Measurements from ENCODE around the gene NR4A1. TPM values are rescaled to one million over a fixed set of nuclear protein-coding genes. Genes with fewer than 3 reads are reported as not detected.

Gene NR4A1
- total RNA-seq, 1 donor from 2014 or later: 0.79 TPM

- FAIRE-seq: no peak
- H3K4me3 ChIP-seq (ENCODE audit: low read depth, low read length): no peak overlapping the region
- H3K36me3 ChIP-seq (ENCODE audit: control insufficient read depth, insufficient read depth, low read length): no peaks in the 10 kb centered on the region
- DNase-seq (ENCODE audit: low read depth): no peak
- H3K27me3 ChIP-seq (ENCODE audit: control insufficient read depth, insufficient read depth, low read length): no peaks in the 10 kb centered on the region
- TF ChIP-seq CTCF (IDR thresholded peaks at IDR 0.05; ENCODE audit: insufficient read depth, low read length, severe bottlenecking): no peak
Observed at GRCh38 chr12:52042706-52043385, 8.4 kb upstream of the NR4A1 start.

- no peak for FAIRE-seq
- TF ChIP-seq CTCF (IDR thresholded peaks at IDR 0.05; ENCODE audit: insufficient read depth, low read length, severe bottlenecking): no peak
Observed at GRCh38 chr12:52043386-52044212, 7.6 kb upstream of the NR4A1 start.

GRCh38 chr12:52044292-52044983 is 6.8 kb upstream of the NR4A1 start:
- DNase-seq (ENCODE audit: low read depth) (no peak), FAIRE-seq (no peak)
- H3K27me3 ChIP-seq (ENCODE audit: control insufficient read depth, insufficient read depth, low read length): no peaks in the 10 kb centered on the region
- H3K36me3 ChIP-seq (ENCODE audit: control insufficient read depth, insufficient read depth, low read length): no peaks in the 10 kb centered on the region
- no peak for TF ChIP-seq CTCF (IDR thresholded peaks at IDR 0.05; ENCODE audit: insufficient read depth, low read length, severe bottlenecking)
- no peak overlapping the region for H3K4me3 ChIP-seq (ENCODE audit: low read depth, low read length)

More at GRCh38 chr12:52043386-52044212, 7.6 kb upstream of the NR4A1 start:
- no peaks in the 10 kb centered on the region for H3K36me3 ChIP-seq (ENCODE audit: control insufficient read depth, insufficient read depth, low read length)
- DNase-seq (ENCODE audit: low read depth): no peak
- H3K27me3 ChIP-seq (ENCODE audit: control insufficient read depth, insufficient read depth, low read length): no peaks in the 10 kb centered on the region
- no peak overlapping the region for H3K4me3 ChIP-seq (ENCODE audit: low read depth, low read length)

- no peaks in the 10 kb centered on the region for H3K27me3 ChIP-seq (ENCODE audit: control insufficient read depth, insufficient read depth, low read length)
- DNase-seq (ENCODE audit: low read depth) (no peak), FAIRE-seq (no peak)
- no peak for TF ChIP-seq CTCF (IDR thresholded peaks at IDR 0.05; ENCODE audit: insufficient read depth, low read length, severe bottlenecking)
- no peaks in the 10 kb centered on the region for H3K36me3 ChIP-seq (ENCODE audit: control insufficient read depth, insufficient read depth, low read length)
- no peak overlapping the region for H3K4me3 ChIP-seq (ENCODE audit: low read depth, low read length)
Observed at GRCh38 chr12:52045794-52046199, 5.4 kb upstream of the NR4A1 start.

- Histone ChIP-seq H3K36me3 (ENCODE audit: control insufficient read depth, insufficient read depth, low read length) (no peaks in the 10 kb centered on the region), H3K27me3 (ENCODE audit: control insufficient read depth, insufficient read depth, low read length) (no peaks in the 10 kb centered on the region), H3K4me3 (ENCODE audit: low read depth, low read length) (no peak overlapping the region)
- DNase-seq (ENCODE audit: low read depth) (no peak), FAIRE-seq (no peak)
- TF ChIP-seq CTCF (IDR thresholded peaks at IDR 0.05; ENCODE audit: insufficient read depth, low read length, severe bottlenecking): no peak
Observed at GRCh38 chr12:52046859-52047258, 4.4 kb upstream of the NR4A1 start.
